ENCODE data around the gene FAM171A1. TPM values are rescaled to one million over a fixed set of nuclear protein-coding genes. Genes with fewer than 3 reads are reported as not detected.

Gene FAM171A1
- total and polyA plus RNA-seq, 2 of the 13 experiments (the other 11 are each of a cell fraction or from before 2014, with no cell fraction given): 21.5 to 34.7 TPM

DNA sequence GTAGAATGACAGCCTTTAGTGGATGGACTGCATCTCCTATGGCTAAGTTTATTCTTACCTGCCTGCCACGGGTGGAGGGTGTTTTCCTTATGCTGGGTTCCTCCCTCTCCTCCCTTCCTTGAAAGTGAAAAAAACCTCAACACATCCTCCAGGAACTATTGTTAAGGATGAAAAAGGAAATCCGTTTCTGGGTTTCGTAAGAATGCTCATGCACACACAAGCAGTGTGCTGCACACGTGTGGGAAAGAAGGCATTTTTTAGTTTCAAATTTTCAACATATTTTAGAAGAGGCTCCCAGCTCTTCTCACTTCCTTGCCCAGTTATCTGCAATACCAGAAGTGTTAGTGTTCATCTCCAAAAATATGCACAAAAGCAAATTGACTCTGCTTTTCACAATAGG, 90.6 kb downstream of the FAM171A1 start:
- Histone ChIP-seq H3K9ac (ENCODE audit: insufficient read depth, low read depth, low read length) (no peak overlapping the region), H3K9me3 (ENCODE audit: low read length) (no peaks in the 10 kb centered on the region), H3K4me1 (ENCODE audit: insufficient read depth, low read length) (no peaks in the 10 kb centered on the region), H3K36me3 (replicated peaks in 1 of 2; ENCODE audit: control insufficient read depth in 1 of 2, insufficient read depth in 2 of 2, low read length in 2 of 2) (peaks cover 21 to 55% of the 10 kb centered on the region in 2 experiments; a peak in 4 of 5 replicates), H2AFZ (ENCODE audit: low read length) (no peak overlapping the region), H4K20me1 (ENCODE audit: insufficient read depth, low read length) (0 out of 2 replicates have a peak, but pooled peaks cover 3% of the 10 kb centered on the region), H3K4me3 (replicated peaks in 1 of 3; ENCODE audit: insufficient read depth in 1 of 3, low read depth in 2 of 3, low read length in 3 of 3) (no peak overlapping the region), H3K27me3 (ENCODE audit: control insufficient read depth in 1 of 2, insufficient read depth in 2 of 2, low read length in 2 of 2) (no peaks in the 10 kb centered on the region), H3K79me2 (ENCODE audit: insufficient read depth, low read length) (no peaks in the 10 kb centered on the region), H3K27ac (ENCODE audit: extremely low read length, insufficient read depth, low read length) (no peak overlapping the region), H3K4me2 (ENCODE audit: low read depth, low read length) (no peak overlapping the region)
- DNase-seq (ENCODE audit: low spot score) (no peak), ATAC-seq (no peak), FAIRE-seq (no peak)
- TF ChIP-seq ZNF44 (CRISPR knock-in tag; IDR thresholded peaks at IDR 0.05) (no peak), ZNF7 (CRISPR knock-in tag; IDR thresholded peaks at IDR 0.05) (no peak), REXO4 (CRISPR knock-in tag; IDR thresholded peaks at IDR 0.05; ENCODE audit: borderline replicate concordance) (no peak), CHCHD3 (CRISPR knock-in tag; IDR thresholded peaks at IDR 0.05) (no peak), ISL2 (CRISPR knock-in tag; IDR thresholded peaks at IDR 0.05) (no peak), TEAD2 (CRISPR knock-in tag; IDR thresholded peaks at IDR 0.05) (no peak), TBX2 (CRISPR knock-in tag; IDR thresholded peaks at IDR 0.05; ENCODE audit: borderline replicate concordance) (no peak), MED13 (CRISPR knock-in tag; IDR thresholded peaks at IDR 0.05) (no peak)
- TF ChIP-seq, protein P1, sequence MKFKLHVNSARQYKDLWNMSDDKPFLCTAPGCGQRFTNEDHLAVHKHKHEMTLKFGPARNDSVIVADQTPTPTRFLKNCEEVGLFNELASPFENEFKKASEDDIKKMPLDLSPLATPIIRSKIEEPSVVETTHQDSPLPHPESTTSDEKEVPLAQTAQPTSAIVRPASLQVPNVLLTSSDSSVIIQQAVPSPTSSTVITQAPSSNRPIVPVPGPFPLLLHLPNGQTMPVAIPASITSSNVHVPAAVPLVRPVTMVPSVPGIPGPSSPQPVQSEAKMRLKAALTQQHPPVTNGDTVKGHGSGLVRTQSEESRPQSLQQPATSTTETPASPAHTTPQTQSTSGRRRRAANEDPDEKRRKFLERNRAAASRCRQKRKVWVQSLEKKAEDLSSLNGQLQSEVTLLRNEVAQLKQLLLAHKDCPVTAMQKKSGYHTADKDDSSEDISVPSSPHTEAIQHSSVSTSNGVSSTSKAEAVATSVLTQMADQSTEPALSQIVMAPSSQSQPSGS (CRISPR knock-in tag; IDR thresholded peaks at IDR 0.05): no peak
- TF ChIP-seq, protein P2, sequence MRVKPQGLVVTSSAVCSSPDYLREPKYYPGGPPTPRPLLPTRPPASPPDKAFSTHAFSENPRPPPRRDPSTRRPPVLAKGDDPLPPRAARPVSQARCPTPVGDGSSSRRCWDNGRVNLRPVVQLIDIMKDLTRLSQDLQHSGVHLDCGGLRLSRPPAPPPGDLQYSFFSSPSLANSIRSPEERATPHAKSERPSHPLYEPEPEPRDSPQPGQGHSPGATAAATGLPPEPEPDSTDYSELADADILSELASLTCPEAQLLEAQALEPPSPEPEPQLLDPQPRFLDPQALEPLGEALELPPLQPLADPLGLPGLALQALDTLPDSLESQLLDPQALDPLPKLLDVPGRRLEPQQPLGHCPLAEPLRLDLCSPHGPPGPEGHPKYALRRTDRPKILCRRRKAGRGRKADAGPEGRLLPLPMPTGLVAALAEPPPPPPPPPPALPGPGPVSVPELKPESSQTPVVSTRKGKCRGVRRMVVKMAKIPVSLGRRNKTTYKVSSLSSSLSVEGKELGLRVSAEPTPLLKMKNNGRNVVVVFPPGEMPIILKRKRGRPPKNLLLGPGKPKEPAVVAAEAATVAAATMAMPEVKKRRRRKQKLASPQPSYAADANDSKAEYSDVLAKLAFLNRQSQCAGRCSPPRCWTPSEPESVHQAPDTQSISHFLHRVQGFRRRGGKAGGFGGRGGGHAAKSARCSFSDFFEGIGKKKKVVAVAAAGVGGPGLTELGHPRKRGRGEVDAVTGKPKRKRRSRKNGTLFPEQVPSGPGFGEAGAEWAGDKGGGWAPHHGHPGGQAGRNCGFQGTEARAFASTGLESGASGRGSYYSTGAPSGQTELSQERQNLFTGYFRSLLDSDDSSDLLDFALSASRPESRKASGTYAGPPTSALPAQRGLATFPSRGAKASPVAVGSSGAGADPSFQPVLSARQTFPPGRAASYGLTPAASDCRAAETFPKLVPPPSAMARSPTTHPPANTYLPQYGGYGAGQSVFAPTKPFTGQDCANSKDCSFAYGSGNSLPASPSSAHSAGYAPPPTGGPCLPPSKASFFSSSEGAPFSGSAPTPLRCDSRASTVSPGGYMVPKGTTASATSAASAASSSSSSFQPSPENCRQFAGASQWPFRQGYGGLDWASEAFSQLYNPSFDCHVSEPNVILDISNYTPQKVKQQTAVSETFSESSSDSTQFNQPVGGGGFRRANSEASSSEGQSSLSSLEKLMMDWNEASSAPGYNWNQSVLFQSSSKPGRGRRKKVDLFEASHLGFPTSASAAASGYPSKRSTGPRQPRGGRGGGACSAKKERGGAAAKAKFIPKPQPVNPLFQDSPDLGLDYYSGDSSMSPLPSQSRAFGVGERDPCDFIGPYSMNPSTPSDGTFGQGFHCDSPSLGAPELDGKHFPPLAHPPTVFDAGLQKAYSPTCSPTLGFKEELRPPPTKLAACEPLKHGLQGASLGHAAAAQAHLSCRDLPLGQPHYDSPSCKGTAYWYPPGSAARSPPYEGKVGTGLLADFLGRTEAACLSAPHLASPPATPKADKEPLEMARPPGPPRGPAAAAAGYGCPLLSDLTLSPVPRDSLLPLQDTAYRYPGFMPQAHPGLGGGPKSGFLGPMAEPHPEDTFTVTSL (CRISPR knock-in tag; IDR thresholded peaks at IDR 0.05; ENCODE audit: borderline replicate concordance): no peak
- TF ChIP-seq, protein P3, sequence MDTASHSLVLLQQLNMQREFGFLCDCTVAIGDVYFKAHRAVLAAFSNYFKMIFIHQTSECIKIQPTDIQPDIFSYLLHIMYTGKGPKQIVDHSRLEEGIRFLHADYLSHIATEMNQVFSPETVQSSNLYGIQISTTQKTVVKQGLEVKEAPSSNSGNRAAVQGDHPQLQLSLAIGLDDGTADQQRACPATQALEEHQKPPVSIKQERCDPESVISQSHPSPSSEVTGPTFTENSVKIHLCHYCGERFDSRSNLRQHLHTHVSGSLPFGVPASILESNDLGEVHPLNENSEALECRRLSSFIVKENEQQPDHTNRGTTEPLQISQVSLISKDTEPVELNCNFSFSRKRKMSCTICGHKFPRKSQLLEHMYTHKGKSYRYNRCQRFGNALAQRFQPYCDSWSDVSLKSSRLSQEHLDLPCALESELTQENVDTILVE (CRISPR knock-in tag; IDR thresholded peaks at IDR 0.05): no peak
- TF ChIP-seq, protein P4, sequence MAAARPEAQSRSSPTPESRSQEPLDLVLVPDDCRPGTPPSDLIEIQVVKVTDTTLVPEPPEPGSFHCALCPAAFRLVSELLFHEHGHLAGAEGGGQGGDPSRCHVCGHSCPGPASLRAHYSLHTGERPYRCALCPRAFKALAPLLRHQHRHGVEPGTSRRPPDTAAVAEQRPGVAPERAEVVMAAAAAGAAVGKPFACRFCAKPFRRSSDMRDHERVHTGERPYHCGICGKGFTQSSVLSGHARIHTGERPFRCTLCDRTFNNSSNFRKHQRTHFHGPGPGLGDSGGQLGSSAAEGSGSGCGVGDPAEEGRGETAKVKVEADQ (CRISPR knock-in tag; IDR thresholded peaks at IDR 0.05; ENCODE audit: borderline replicate concordance): no peak
- 95% methylated on average over 4 of the region's 4 CpGs for whole genome bisulfite sequencing (ENCODE audit: low lambda C conversion rate)
- in situ Hi-C loops (cut with HindIII; ENCODE audit: extremely low pct_ligation_motif_present, low pct_unique_long_range_greater_than_20kb) (no loop called here), intact Hi-C loops (cut with micrococcal nuclease; ENCODE audit: unreplicated experiment) (no loop called here)
- CTCF ChIA-PET (ENCODE audit: low intra/inter-chr PET ratio, low total read pairs): no interaction called here
- POLR2A ChIA-PET: no interaction called here
- BruUV-seq (replicated peaks): no TSS peak
